ENCODE measurements around the gene MFN2. TPM values are rescaled to one million over a fixed set of nuclear protein-coding genes. Genes with fewer than 3 reads are reported as not detected.

Gene MFN2
- polyA plus RNA-seq, 1 experiment: 62.5 TPM

DNA sequence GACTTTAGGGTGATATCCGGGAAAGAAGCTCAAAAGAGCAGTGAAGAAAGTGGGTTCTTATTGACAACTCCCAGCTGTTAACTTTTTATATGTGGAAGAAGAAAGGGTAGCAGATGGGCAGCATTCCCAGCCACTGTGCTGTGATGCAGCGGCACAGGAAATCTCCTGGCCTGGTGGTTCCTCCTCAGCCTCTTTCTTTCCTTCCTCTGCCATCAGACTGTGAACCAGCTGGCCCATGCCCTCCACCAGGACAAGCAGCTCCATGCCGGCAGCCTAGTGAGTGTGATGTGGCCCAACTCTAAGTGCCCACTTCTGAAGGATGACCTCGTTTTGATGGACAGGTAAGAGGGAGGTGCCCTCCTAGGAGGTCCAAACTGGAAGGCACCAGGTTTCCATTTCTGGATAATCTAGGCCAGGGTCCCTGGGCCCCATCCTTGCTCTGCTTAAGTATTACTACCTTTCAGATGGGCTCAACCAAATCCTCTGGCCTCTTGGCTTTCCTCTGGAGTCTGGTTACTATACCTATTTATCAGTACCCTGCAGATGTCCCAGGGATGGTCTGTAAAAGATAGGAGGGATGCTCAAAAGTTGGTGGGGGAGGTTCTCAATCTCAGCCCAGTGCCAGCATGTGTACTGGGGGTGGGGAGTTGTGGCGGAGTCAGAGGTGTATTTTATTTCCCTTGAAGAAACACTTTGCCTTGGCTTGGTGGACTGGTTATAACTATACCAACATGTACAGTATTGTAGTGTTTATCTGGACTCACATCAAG is 17.0 kb downstream of the MFN2 start:
- POLR2A ChIA-PET: no interaction called here
- Histone ChIP-seq H3K36me3 (ENCODE audit: control insufficient read depth, insufficient read depth, low read length) (peaks cover 24% of the 10 kb centered on the region), H3K27me3 (ENCODE audit: control insufficient read depth, insufficient read depth, low read length) (no peaks in the 10 kb centered on the region), H3K4me3 (ENCODE audit: low read depth, low read length) (no peak overlapping the region)
- no peak for DNase-seq (ENCODE audit: low read depth)
- CTCF ChIA-PET: interaction anchor here (0.6 to 1.4 kb wide), 2 partner anchors 15 to 34 kb away, joined by 3 to 4 read pairs; no protein-coding TSS in a partner anchor
- no peak for TF ChIP-seq CTCF (IDR thresholded peaks at IDR 0.05; ENCODE audit: insufficient read depth, low read depth, low read length)

DNA sequence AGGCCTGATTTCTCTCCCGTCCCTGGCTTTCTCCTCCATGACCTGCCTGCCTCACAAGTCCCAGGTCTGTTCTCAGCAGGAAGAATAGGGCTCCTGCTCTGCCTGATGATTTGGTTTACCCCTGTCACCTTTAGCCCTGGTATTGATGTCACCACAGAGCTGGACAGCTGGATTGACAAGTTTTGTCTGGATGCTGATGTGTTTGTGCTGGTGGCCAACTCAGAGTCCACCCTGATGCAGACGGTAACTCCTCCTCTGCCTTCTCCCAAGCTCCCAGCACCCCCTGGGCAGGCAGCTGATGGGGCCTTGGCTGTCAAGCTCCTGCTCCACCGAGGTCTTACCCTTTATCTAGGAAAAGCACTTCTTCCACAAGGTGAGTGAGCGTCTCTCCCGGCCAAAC is 18.4 kb downstream of the MFN2 start:
- DNase-seq (ENCODE audit: low read depth): no peak
- H3K27me3 ChIP-seq (ENCODE audit: control insufficient read depth, insufficient read depth, low read length): no peaks in the 10 kb centered on the region
- H3K36me3 ChIP-seq (ENCODE audit: control insufficient read depth, insufficient read depth, low read length): peaks cover 22% of the 10 kb centered on the region
- H3K4me3 ChIP-seq (ENCODE audit: low read depth, low read length): no peak overlapping the region
- ChIA-PET CTCF (no interaction called here), POLR2A (no interaction called here)
- no peak for TF ChIP-seq CTCF (IDR thresholded peaks at IDR 0.05; ENCODE audit: insufficient read depth, low read depth, low read length)

DNA sequence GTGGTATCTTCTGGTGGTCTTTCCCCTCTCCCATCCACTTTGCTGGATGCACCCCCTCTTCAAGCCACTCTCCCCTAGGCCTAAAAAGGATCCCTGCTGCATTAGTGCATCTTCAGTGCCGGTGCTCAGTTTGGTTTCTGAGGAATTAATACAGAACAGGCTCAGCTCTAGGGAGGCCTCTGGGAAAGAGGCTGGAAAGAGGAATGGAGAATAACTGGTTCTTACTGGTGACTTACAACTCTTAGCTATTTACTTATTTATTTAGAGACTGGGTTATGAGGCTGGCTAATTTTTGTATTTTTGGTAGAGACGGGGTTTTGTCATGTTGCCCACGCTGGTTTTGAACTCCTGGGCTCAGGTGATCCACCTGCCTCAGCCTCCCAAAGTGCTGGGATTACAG is 19.0 kb downstream of the MFN2 start:
- Histone ChIP-seq H3K27me3 (ENCODE audit: control insufficient read depth, insufficient read depth, low read length) (no peaks in the 10 kb centered on the region), H3K36me3 (ENCODE audit: control insufficient read depth, insufficient read depth, low read length) (peaks cover 28% of the 10 kb centered on the region), H3K4me3 (ENCODE audit: low read depth, low read length) (no peak overlapping the region)
- TF ChIP-seq CTCF (IDR thresholded peaks at IDR 0.05; ENCODE audit: insufficient read depth, low read depth, low read length): no peak
- ChIA-PET CTCF (interaction anchor here (0.6 to 1.1 kb wide), 2 partner anchors 46 to 161 kb away, joined by 3 read pairs; no protein-coding TSS in a partner anchor), POLR2A (no interaction called here)
- no peak for DNase-seq (ENCODE audit: low read depth)

GRCh38 chr1:12001249-12001917 is 21.1 kb downstream of the MFN2 start:
- no peaks in the 10 kb centered on the region for H3K27me3 ChIP-seq (ENCODE audit: control insufficient read depth, insufficient read depth, low read length)
- no peak for DNase-seq (ENCODE audit: low read depth)
- ChIA-PET POLR2A (no interaction called here), CTCF (interaction anchor here (1.3 to 2.4 kb wide), 3 partner anchors 8 to 29 kb away, joined by 4 to 6 read pairs (median 5); no protein-coding TSS in a partner anchor)
- peak; percentile 44 for TF ChIP-seq CTCF (IDR thresholded peaks at IDR 0.05; ENCODE audit: insufficient read depth, low read depth, low read length)
- H3K4me3 ChIP-seq (ENCODE audit: low read depth, low read length): no peak overlapping the region
- H3K36me3 ChIP-seq (ENCODE audit: control insufficient read depth, insufficient read depth, low read length): peaks cover 36% of the 10 kb centered on the region

- ChIA-PET POLR2A (no interaction called here), CTCF (interaction anchor here (1.4 to 2.4 kb wide), 2 partner anchors 9 to 29 kb away, joined by 5 to 6 read pairs; no protein-coding TSS in a partner anchor)
- no peak overlapping the region for H3K4me3 ChIP-seq (ENCODE audit: low read depth, low read length)
- no peak for TF ChIP-seq CTCF (IDR thresholded peaks at IDR 0.05; ENCODE audit: insufficient read depth, low read depth, low read length)
- peaks cover 41% of the 10 kb centered on the region for H3K36me3 ChIP-seq (ENCODE audit: control insufficient read depth, insufficient read depth, low read length)
- no peak for DNase-seq (ENCODE audit: low read depth)
- no peaks in the 10 kb centered on the region for H3K27me3 ChIP-seq (ENCODE audit: control insufficient read depth, insufficient read depth, low read length)
These were observed 21.8 kb downstream of the MFN2 start for GRCh38 chr1:12001996-12002493.

Measured in BJ (cell line).